H1 (cell line): Measurements from ENCODE around the gene CYBA.

Experiments
- CREB1 ChIP-seq: IDR thresholded peaks from 2 replicates; pipeline ENCODE4 v1.6.1; 2012; ENCODE audit warnings: inconsistent platforms
- EP300 ChIP-seq, 2 experiments: IDR thresholded peaks; 1 replicate in 1 of 2; 2 replicates in 1 of 2; pipeline ENCODE4 v1.6.1; 2011 to 2012; ENCODE audit warnings: low read depth in 2 of 2, low read length in 2 of 2, mild to moderate bottlenecking in 2 of 2, borderline replicate concordance in 1 of 2, inconsistent platforms in 1 of 2, moderate library complexity in 1 of 2
- JUND ChIP-seq: IDR thresholded peaks from 2 replicates; pipeline ENCODE4 v1.6.1; 2011; ENCODE audit warnings: mild to moderate bottlenecking, improper control_type of control experiment, low read length
- RAD21 ChIP-seq, 2 experiments: IDR thresholded peaks in 1 of 2; conservative IDR thresholded peaks in 1 of 2; 2 replicates each; pipeline ENCODE4 v1.6.1; 2011; ENCODE audit warnings: low read depth in 2 of 2, low read length in 2 of 2, improper control_type of control experiment in 1 of 2, inconsistent platforms in 1 of 2, mild to moderate bottlenecking in 1 of 2, moderate library complexity in 1 of 2
- RXRA ChIP-seq: IDR thresholded peaks from 2 replicates; pipeline ENCODE4 v1.6.1; 2011; ENCODE audit warnings: low read depth, mild to moderate bottlenecking, low read length, moderate library complexity; ENCODE audit not compliant: insufficient read depth
- SUZ12 ChIP-seq: fragments of 200-600 bp; sonication (generic); IDR thresholded peaks from 2 replicates; pipeline ENCODE4 v1.6.1; 2012; ENCODE audit warnings: mild to moderate bottlenecking, inconsistent platforms, low read length, moderate library complexity, mixed read lengths
- TF ChIP-seq, protein P1 (sequence below), 3 experiments: IDR thresholded peaks; 1 replicate in 2 of 3; 2 replicates in 1 of 3; pipeline versions ENCODE4 v1.5.1 to v1.6.1; 2011; ENCODE audit warnings: low read length in 3 of 3, mild to moderate bottlenecking in 3 of 3, inconsistent platforms in 2 of 3, low read depth in 1 of 3, moderate library complexity in 1 of 3; ENCODE audit not compliant: insufficient read depth in 1 of 3; ENCODE audit errors: control extremely low read depth in 1 of 3

DNA sequence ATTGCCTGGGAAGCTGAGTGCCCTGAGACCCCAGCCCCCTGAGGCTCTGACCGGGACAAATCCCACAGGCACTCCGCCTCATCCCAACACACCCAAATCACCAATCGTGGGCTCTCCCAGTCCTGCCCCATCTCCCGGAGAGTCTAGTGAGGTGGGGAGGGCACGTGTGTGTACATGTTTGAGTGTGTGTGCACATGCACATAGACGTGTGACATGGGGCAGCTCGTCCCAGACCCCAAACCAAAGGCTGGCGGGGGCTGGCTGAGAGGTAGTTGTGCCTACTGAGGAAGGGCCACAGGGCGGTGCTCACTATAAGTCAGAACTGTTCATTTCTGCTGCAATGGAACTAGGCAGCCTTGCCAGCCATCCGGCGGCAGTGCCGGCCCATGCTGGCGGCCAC lies 26.9 kb upstream of the CYBA start:
- TF ChIP-seq, protein P1, sequence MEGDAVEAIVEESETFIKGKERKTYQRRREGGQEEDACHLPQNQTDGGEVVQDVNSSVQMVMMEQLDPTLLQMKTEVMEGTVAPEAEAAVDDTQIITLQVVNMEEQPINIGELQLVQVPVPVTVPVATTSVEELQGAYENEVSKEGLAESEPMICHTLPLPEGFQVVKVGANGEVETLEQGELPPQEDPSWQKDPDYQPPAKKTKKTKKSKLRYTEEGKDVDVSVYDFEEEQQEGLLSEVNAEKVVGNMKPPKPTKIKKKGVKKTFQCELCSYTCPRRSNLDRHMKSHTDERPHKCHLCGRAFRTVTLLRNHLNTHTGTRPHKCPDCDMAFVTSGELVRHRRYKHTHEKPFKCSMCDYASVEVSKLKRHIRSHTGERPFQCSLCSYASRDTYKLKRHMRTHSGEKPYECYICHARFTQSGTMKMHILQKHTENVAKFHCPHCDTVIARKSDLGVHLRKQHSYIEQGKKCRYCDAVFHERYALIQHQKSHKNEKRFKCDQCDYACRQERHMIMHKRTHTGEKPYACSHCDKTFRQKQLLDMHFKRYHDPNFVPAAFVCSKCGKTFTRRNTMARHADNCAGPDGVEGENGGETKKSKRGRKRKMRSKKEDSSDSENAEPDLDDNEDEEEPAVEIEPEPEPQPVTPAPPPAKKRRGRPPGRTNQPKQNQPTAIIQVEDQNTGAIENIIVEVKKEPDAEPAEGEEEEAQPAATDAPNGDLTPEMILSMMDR (IDR thresholded peaks at IDR 0.05; ENCODE audit: control extremely low read depth in 1 of 3, insufficient read depth in 1 of 3, low read depth in 1 of 3, low read length in 3 of 3) = no peak
- TF ChIP-seq CREB1 = no peak
- TF ChIP-seq EP300 (IDR thresholded peaks at IDR 0.05; ENCODE audit: borderline replicate concordance in 1 of 2, low read depth in 2 of 2, low read length in 2 of 2) = no peak
- no peak for TF ChIP-seq SUZ12
- no peak for TF ChIP-seq JUND
- TF ChIP-seq RAD21 (IDR thresholded peaks at IDR 0.05 in 1 of 2, conservative IDR thresholded peaks at IDR 0.05 in 1 of 2; ENCODE audit: low read depth in 2 of 2, low read length in 2 of 2) = no peak
- TF ChIP-seq RXRA = no peak
